SKM-1 (cell line): ENCODE measurements around the gene RHEX.

Source experiments
- DNase-seq: peaks from one replicate; lab custom pipeline; 2025; ENCODE audit not compliant: unreplicated experiment; lab: John Stamatoyannopoulos, UW

The RHEX gene

DNA sequence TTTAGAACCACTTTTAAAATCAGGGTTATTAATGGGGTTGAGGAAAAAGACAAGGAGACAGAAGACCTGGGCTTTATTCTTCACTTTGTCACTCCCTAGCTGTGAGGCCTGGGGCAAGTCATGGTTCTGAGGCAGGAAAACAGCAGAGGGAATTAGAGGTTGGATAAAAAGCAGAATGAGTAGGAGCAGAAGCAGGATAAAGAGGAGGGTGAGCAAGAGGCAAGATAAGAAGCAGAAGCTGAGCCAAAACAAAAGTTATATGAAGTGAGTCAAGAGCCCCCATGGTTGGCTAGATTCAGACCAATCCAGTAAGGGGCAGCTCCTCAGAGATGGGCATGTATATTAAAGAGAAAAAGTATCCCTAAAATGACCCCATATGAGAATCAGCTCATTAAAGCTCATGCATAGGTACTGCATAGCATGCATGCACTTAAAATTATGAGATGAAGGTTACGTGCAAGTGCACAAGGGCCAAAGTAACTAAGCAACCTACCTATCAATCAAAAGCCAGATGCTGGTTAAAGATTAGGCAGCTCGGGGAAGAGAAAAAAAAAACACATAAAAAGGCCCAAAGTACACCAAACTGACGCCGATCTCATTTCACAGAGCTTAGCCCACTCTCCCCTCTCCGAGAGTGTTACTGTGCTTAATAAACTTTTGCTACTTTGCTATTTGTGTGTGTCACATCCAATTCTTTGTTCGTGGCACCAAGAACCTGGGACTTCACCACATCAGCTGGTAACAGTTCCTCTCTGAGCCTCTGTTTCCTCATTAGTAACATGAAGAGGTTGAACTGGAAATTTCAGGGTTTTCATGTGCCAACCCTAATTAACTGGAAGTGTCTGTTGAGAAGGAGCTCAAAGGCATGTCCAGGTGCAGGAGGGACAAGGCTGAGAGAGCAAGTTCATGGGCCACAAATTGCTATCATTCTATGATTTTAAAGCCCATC, 62.0 kb downstream of the RHEX start:
- DNase-seq, result peak; percentile 19

- DNase-seq, result no peak
Observed at GRCh38 chr1:206115791-206116190, 62.8 kb downstream of the RHEX start.

GRCh38 chr1:206116191-206116872, 63.4 kb downstream of the RHEX start:
- no peak for DNase-seq

DNA sequence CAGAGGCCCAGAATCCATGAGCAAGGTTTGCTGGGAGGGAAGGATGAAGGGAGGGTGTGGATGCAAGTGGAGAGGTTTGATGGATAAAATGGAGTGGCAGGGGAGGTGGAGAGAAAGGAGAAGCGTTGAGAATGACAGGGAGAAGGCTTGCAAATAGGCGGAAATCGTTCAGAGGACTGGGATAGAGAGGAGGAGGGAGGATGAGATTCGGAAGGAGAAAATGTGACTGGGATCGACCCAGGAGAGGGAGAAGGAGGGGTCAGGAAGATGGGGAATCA, 63.8 kb downstream of the RHEX start:
- no peak for DNase-seq

GRCh38 chr1:206117151-206117948, 64.4 kb downstream of the RHEX start, which contains the start of gene AVPR1B:
Gene AVPR1B, minus strand, starts transcription at chr1:206117388. Its CDS starts 498 bp downstream, at chr1:206116890.
- no peak for DNase-seq

- no peak for DNase-seq
Observed at GRCh38 chr1:206120406-206120805, 67.4 kb downstream of the RHEX start.

GRCh38 chr1:206121269-206121668, 68.3 kb downstream of the RHEX start:
- DNase-seq, result no peak

- no peak for DNase-seq
Observed at GRCh38 chr1:206122686-206123085, 69.7 kb downstream of the RHEX start.

DNA sequence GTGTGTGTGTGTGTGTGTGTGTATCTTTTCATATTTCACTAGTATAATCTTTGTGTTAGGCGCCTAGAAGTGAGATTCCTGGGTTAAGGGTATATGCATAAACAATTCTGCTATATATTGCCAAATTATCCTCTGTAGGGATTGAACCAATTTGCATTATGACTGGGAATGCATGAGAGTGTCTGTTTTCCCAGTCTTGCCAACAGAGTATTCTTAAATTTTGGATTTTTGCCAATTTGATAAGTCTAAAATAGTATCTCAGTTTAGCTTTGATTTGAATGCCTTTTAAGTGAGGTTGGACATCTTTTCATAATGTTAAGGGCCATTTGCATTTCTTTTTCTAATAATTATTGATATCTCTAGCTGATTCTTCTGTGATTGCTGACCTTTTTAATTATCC, 72.4 kb downstream of the RHEX start:
- no peak for DNase-seq

DNA sequence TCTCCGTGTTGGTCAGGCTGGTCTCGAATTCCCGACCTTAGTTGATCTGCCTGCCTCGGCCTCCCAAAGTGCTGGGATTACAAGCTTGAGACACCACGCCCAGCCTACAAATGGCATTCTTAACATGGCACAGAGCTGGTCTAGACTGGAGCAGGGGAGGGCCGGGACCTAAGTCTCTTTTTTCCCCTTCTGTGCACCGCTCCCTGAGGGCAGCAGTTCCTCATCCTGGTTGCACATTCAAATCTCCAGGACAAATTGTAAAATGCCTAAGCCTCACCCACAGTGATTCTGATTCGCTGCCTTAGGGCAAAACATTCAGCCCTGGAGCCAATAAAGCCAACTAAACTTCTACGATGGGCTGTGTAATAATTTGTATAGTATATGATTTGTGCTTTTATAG, 74.4 kb downstream of the RHEX start:
- DNase-seq, result no peak

DNA sequence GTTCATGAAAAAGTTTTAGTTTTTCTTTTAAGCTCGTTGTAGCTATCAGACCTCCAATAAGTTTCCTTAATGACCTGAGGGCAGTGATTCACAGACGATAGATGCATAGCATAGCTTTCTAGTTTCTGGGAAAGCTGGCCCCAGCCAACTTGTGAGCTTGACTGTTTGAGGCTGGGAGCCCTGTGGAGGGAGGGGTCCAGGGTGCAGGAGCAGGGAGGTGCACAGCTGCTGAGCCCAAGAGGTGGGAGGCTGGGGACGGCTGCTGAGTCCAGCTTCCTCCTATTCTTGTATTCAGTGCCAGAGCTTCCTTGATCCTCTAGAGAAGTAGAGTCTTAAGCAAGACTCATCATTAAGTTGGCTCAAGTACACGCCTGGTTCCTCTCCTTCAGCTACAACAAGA, 75.2 kb downstream of the RHEX start:
- DNase-seq, result peak; percentile 95

GRCh38 chr1:206131037-206131436, 78.1 kb downstream of the RHEX start:
- no peak for DNase-seq

GRCh38 chr1:206133751-206134415, 80.9 kb downstream of the RHEX start:
- no peak for DNase-seq

DNA sequence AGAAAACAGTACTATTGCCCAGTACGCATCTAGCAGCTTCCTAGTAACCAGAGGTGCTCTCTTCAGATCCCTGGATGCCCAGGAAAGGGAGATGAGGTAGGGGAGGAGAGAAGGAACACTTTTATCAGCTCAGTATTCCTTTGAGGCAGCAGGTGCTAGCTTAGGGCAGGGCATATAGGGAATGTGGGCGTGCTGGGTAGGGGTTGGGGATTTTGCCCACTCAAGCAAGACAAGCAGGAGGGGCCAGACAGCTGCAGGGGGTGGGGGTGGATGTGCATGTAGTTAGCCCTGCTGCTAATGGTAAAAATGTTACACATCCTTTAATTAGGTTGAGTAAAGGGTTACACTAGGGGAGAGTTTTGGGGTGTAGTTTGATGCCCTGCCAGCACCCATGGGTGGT, 82.3 kb downstream of the RHEX start:
- DNase-seq, result no peak

DNA sequence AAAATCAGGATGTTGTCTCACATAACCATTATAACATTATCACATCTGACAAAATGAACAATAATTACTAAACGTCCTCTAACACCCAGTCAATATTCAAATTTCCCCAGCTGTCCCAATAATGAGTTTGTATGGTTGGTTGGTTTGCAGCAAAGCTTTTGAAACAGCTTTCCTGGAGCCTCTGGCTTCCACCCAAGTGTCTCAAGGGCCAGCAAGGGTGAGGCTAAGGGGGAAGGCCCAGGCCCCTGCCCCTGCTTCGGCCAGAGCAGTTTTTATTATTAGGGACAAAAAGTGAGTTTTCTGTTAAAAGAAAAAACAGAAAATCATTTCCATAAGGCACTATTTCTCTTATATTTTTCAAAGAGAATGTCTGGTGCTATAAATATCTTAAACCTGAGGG, 83.3 kb downstream of the RHEX start:
- DNase-seq, result no peak

GRCh38 chr1:206142011-206142410, 89.0 kb downstream of the RHEX start:
- DNase-seq, result no peak

GRCh38 chr1:206142770-206143169, 89.8 kb downstream of the RHEX start:
- no peak for DNase-seq

- no peak for DNase-seq
Observed at GRCh38 chr1:206143537-206144172, 90.7 kb downstream of the RHEX start.

- DNase-seq, result no peak
Observed at GRCh38 chr1:206144605-206145004, 91.6 kb downstream of the RHEX start.

DNA sequence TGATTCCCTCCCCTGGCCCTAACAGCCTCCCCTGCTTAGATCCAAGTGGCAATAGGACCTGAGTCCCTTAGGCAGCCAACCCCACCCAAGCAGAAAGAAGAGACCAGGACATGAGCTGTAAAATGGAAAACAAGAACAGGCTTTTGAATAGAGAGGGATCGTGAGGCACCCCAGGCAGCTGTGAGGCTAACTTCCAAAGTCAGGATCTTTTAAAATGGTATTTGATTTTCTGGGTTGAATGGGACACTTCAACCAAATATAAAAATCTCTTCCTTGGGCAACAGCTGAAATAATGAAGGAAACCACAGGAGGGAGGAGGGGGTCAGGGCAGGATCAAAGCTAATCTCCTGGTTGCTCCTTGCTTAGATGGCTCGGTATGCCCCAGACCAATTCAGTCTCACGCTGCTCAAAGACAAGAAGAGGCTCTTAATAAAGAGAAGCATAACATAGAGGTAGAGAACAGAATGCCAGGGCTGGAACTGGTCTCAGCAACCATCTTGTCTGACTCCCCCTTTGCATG, 92.9 kb downstream of the RHEX start:
- no peak for DNase-seq
